GM06990 (cell line): ENCODE data around the gene RALGPS1.

ENCODE experiments used
- DNase-seq: peaks from one replicate; pipeline ENCODE4 v3.0.0-alpha.2; 2011; ENCODE audit not compliant: insufficient read length; ENCODE audit errors: extremely low read depth
- H3K27me3 ChIP-seq: replicated peaks from 2 replicates; pipeline ENCODE4 v1.6.0; 2011; ENCODE audit warnings: low read length; ENCODE audit not compliant: control insufficient read depth, insufficient read depth
- H3K36me3 ChIP-seq: 2 replicates; pipeline ENCODE4 v1.5.1; 2011; ENCODE audit warnings: low read length; ENCODE audit not compliant: control insufficient read depth, insufficient read depth
- H3K4me3 ChIP-seq: replicated peaks from 2 replicates; pipeline ENCODE4 v1.5.1; 2011; ENCODE audit warnings: low read depth, mild to moderate bottlenecking, control low read depth, low read length
- TF ChIP-seq, protein P1 (sequence below): IDR thresholded peaks from 2 replicates; pipeline ENCODE4 v1.5.1; 2011; ENCODE audit warnings: low read length, control low read depth, mild to moderate bottlenecking, inconsistent platforms; ENCODE audit not compliant: insufficient read depth, poor library complexity, severe bottlenecking

Gene RALGPS1

DNA sequence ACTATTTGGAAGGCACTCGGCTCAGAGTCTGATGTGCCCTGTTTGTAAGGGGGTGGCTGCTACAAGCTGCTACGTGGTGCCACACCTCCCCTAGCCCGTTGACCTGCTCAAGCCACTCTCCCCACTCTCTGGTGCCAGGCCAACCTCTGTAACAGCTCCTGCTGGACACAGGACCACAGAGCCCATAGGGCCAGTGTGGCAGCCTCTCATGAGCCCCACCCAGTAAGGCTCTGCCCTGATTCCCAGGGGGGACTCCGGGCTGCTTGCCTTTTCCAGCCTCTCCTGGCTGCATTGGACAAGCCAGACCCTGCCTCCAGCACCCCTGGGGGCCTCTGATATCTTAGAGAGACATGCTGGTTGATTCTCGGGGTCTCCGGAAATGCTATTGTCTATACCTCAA lies 261.2 kb downstream of the RALGPS1 start:
- H3K36me3 ChIP-seq, result no peaks in the 10 kb centered on the region
- H3K4me3 ChIP-seq, result no peak overlapping the region
- TF ChIP-seq, protein P1, sequence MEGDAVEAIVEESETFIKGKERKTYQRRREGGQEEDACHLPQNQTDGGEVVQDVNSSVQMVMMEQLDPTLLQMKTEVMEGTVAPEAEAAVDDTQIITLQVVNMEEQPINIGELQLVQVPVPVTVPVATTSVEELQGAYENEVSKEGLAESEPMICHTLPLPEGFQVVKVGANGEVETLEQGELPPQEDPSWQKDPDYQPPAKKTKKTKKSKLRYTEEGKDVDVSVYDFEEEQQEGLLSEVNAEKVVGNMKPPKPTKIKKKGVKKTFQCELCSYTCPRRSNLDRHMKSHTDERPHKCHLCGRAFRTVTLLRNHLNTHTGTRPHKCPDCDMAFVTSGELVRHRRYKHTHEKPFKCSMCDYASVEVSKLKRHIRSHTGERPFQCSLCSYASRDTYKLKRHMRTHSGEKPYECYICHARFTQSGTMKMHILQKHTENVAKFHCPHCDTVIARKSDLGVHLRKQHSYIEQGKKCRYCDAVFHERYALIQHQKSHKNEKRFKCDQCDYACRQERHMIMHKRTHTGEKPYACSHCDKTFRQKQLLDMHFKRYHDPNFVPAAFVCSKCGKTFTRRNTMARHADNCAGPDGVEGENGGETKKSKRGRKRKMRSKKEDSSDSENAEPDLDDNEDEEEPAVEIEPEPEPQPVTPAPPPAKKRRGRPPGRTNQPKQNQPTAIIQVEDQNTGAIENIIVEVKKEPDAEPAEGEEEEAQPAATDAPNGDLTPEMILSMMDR, result no peak
- H3K27me3 ChIP-seq, result no peaks in the 10 kb centered on the region
- DNase-seq, result no peak

DNA sequence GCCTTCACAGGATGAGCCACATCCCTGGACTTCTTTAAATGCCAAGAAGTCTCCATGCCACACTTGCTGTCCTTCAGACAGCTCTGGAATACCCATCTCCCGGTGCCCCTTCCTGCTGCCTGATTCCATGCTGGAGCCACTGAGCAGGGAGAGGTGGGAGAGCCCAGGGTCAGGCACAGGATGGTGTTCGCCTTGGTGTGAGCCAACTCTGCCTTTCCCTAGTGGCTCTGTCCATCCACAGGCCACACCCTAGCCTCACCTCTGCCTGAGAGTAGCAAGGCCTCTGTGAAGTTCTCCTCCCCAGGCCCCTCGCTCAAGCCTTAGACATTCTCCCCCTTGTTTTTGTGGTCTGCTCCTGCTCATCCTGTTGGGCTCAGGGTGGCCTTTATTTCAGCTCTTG lies 262.0 kb downstream of the RALGPS1 start:
- H3K4me3 ChIP-seq, result no peak overlapping the region
- TF ChIP-seq, protein P1, result no peak
- no peaks in the 10 kb centered on the region for H3K36me3 ChIP-seq
- DNase-seq, result no peak
- no peaks in the 10 kb centered on the region for H3K27me3 ChIP-seq

- DNase-seq, result no peak
- Histone ChIP-seq H3K27me3 (no peaks in the 10 kb centered on the region), H3K4me3 (no peak overlapping the region), H3K36me3 (no peaks in the 10 kb centered on the region)
- TF ChIP-seq, protein P1, result no peak
Measured at GRCh38 chr9:127177231-127177630, 262.6 kb downstream of the RALGPS1 start.

GRCh38 chr9:127177665-127178265 lies 263.2 kb downstream of the RALGPS1 start:
- H3K27me3 ChIP-seq, result no peaks in the 10 kb centered on the region
- TF ChIP-seq, protein P1, result no peak
- H3K4me3 ChIP-seq, result no peak overlapping the region
- H3K36me3 ChIP-seq, result no peaks in the 10 kb centered on the region
- no peak for DNase-seq

- DNase-seq, result no peak
- TF ChIP-seq, protein P1, result no peak
- Histone ChIP-seq H3K27me3 (no peaks in the 10 kb centered on the region), H3K36me3 (no peaks in the 10 kb centered on the region), H3K4me3 (no peak overlapping the region)
Measured at GRCh38 chr9:127178686-127179632, 264.4 kb downstream of the RALGPS1 start.
